SK-N-SH (cell line): Measurements from ENCODE around the gene SETBP1. TPM values are rescaled to one million over a fixed set of nuclear protein-coding genes. Genes with fewer than 3 reads are reported as not detected.

Experiments
- CTCF ChIA-PET: fragments of 300-600, 350-600 bp; formaldehyde crosslinking; extraction: SDS; loops from one replicate; lab custom pipeline; 2021; lab: Yijun Ruan, JAX
- POLR2A ChIA-PET: fragments of 350-600 bp; sonication (Branson Sonifier 250); formaldehyde crosslinking; extraction: SDS; loops from one replicate; lab custom pipeline; 2020; ENCODE audit warnings: antibody characterized with exemption, inconsistent platforms; lab: Yijun Ruan, JAX
- DNase-seq: peaks from one replicate; pipeline ENCODE4 v3.0.0; 2012
- H2AFZ ChIP-seq: fragments of 200-600 bp; sonication (generic); 2 replicates; pipeline ENCODE4 v1.8.1; 2016; ENCODE audit warnings: antibody characterized with exemption, mild to moderate bottlenecking, low read depth
- H3F3A ChIP-seq: fragments of 200-600 bp; sonication (generic); replicated peaks from 2 replicates; pipeline ENCODE3; 2016; ENCODE audit warnings: antibody characterized with exemption, mild to moderate bottlenecking; ENCODE audit not compliant: insufficient read depth
- H3K27ac ChIP-seq, 2 experiments: fragments of 200-500 bp in 1 of 2; fragments of 200-600 bp in 1 of 2; sonication (Bioruptor generic) in 1 of 2; sonication (generic), shearing (Covaris generic) in 1 of 2; 2 replicates each; pipeline versions ENCODE4 v1.5.1 to v1.6.1; 2014 to 2016; ENCODE audit warnings: low read depth in 2 of 2, inconsistent platforms in 1 of 2, low read length in 1 of 2, mild to moderate bottlenecking in 1 of 2, mixed read lengths in 1 of 2
- H3K27me3 ChIP-seq: fragments of 200-600 bp; sonication (generic), shearing (Covaris generic); 2 replicates; pipeline ENCODE4 v1.6.1; 2016; ENCODE audit warnings: mixed run types; ENCODE audit not compliant: insufficient read depth
- H3K36me3 ChIP-seq, 2 experiments: fragments of 200-500 bp in 1 of 2; fragments of 200-600 bp in 1 of 2; sonication (Bioruptor generic) in 1 of 2; sonication (generic) in 1 of 2; replicated peaks in 1 of 2; 2 replicates each; pipeline versions ENCODE3 to v1.5.1; 2014 to 2016; ENCODE audit warnings: low read length in 1 of 2, mild to moderate bottlenecking in 1 of 2; ENCODE audit not compliant: insufficient read depth in 2 of 2, control insufficient read depth in 1 of 2
- H3K4me1 ChIP-seq, 2 experiments: fragments of 200-500 bp in 1 of 2; fragments of 200-600 bp in 1 of 2; sonication (Bioruptor generic) in 1 of 2; sonication (generic), shearing (Covaris generic) in 1 of 2; 2 replicates each; pipeline versions ENCODE4 v1.5.1 to v1.6.1; 2014 to 2016; ENCODE audit warnings: low read depth in 1 of 2, low read length in 1 of 2, mixed run types in 1 of 2; ENCODE audit not compliant: insufficient read depth in 2 of 2, control insufficient read depth in 1 of 2
- H3K4me2 ChIP-seq: fragments of 200-600 bp; sonication (generic), shearing (Covaris generic); 2 replicates; pipeline ENCODE4 v1.6.1; 2017; ENCODE audit warnings: mixed run types
- H3K4me3 ChIP-seq, 2 experiments: fragments of 200-500 bp in 1 of 2; fragments of 200-600 bp in 1 of 2; sonication (Bioruptor generic) in 1 of 2; sonication (generic), shearing (Covaris generic) in 1 of 2; 2 replicates each; pipeline versions ENCODE4 v1.5.1 to v1.8.1; 2014 to 2016; ENCODE audit warnings: low read depth in 2 of 2, inconsistent platforms in 1 of 2, low read length in 1 of 2, mild to moderate bottlenecking in 1 of 2, mixed read lengths in 1 of 2, moderate library complexity in 1 of 2
- H3K79me2 ChIP-seq: fragments of 200-600 bp; sonication (generic); 2 replicates; pipeline ENCODE4 v1.8.1; 2017; ENCODE audit warnings: mild to moderate bottlenecking; ENCODE audit not compliant: insufficient read depth
- H3K9ac ChIP-seq: fragments of 200-600 bp; sonication (generic); 2 replicates; pipeline ENCODE4 v1.6.1; 2017; ENCODE audit warnings: mixed run types
- H3K9me2 ChIP-seq: fragments of 200-600 bp; sonication (generic); 2 replicates; pipeline ENCODE4 v1.6.1; 2017; ENCODE audit warnings: mixed run types
- H3K9me3 ChIP-seq: fragments of 200-600 bp; sonication (generic); 2 replicates; pipeline ENCODE4 v1.6.1; 2017; ENCODE audit warnings: mixed run types, mild to moderate bottlenecking, moderate library complexity
- H4K20me1 ChIP-seq: fragments of 200-600 bp; sonication (generic); 2 replicates; pipeline ENCODE4 v1.6.1; 2017; ENCODE audit warnings: mild to moderate bottlenecking, mixed run types; ENCODE audit not compliant: insufficient read depth
- EP300 ChIP-seq, 2 experiments: IDR thresholded peaks; 2 replicates each; pipeline versions ENCODE4 v1.4.0 to v1.6.1; 2012; ENCODE audit warnings: borderline replicate concordance in 1 of 2, low read depth in 1 of 2, low read length in 1 of 2
- FOSL2 ChIP-seq: IDR thresholded peaks from 2 replicates; pipeline ENCODE4 v1.4.0; 2012; ENCODE audit warnings: low read depth, mild to moderate bottlenecking, moderate library complexity, borderline replicate concordance
- FOXM1 ChIP-seq: IDR thresholded peaks from 2 replicates; pipeline ENCODE4 v1.4.0; 2012; ENCODE audit warnings: low read depth, mild to moderate bottlenecking
- GATA2 ChIP-seq: sonication (generic); formaldehyde crosslinking; IDR thresholded peaks from 2 replicates; pipeline ENCODE4 v1.5.0; 2020; ENCODE audit warnings: mild to moderate bottlenecking, missing genetic modification reagents
- MEF2A ChIP-seq: IDR thresholded peaks from 2 replicates; pipeline ENCODE4 v1.4.0; 2012; ENCODE audit warnings: low read depth, borderline replicate concordance
- NFIC ChIP-seq: IDR thresholded peaks from 2 replicates; pipeline ENCODE4 v1.4.0; 2012; ENCODE audit warnings: borderline replicate concordance
- POLR2AphosphoS5 ChIP-seq: IDR thresholded peaks from 2 replicates; pipeline ENCODE4 v1.6.1; 2012; ENCODE audit warnings: low read depth, low read length
- RAD21 ChIP-seq: IDR thresholded peaks from 2 replicates; pipeline ENCODE4 v1.6.1; 2012; ENCODE audit warnings: mild to moderate bottlenecking, low read length
- RXRA ChIP-seq: IDR thresholded peaks from 2 replicates; pipeline ENCODE4 v1.4.0; 2012; ENCODE audit warnings: low read depth, mild to moderate bottlenecking, borderline replicate concordance
- USF1 ChIP-seq: IDR thresholded peaks from 2 replicates; pipeline ENCODE4 v1.4.0; 2012; ENCODE audit warnings: low read depth, borderline replicate concordance
- USF2 ChIP-seq: fragments of 150-350 bp; IDR thresholded peaks from 2 replicates; pipeline ENCODE4 v1.6.1; 2017; ENCODE audit warnings: antibody characterized with exemption, low read length, low read depth, borderline replicate concordance
- YY1 ChIP-seq: IDR thresholded peaks from 2 replicates; pipeline ENCODE4 v1.4.0; 2012; ENCODE audit warnings: low read depth, mild to moderate bottlenecking
- WGBS: methylation state at CpG from one replicate; pipeline ENCODE4 v1.1.6; 2017; ENCODE audit warnings: low lambda C conversion rate; 5-methylcytosine and 5-hydroxymethylcytosine counted together
- polyA plus RNA-seq, 3 experiments: library from polyadenylated mRNA; depleted of rRNA; stranded (reverse); fragments of >200 nt; gene quantifications; 2 replicates each; pipeline ENCODE4 v1.2.3, GENCODE V29; 2012
- TF ChIP-seq, protein P1 (sequence below): IDR thresholded peaks from 2 replicates; pipeline ENCODE4 v1.6.1; 2012; ENCODE audit warnings: mild to moderate bottlenecking, low read depth, low read length, moderate library complexity

The SETBP1 gene
- polyA plus RNA-seq, 1 of the 3 experiments (the other 2 are of a cell fraction), result 3.0 TPM

GRCh38 chr18:44715245-44715644 is 34.6 kb downstream of the SETBP1 start:
- H3K36me3 ChIP-seq, result peaks cover 0 to 15% of the 10 kb centered on the region in 2 experiments
- H4K20me1 ChIP-seq, result no peaks in the 10 kb centered on the region
- no peaks in the 10 kb centered on the region for H3K79me2 ChIP-seq
- no peaks in the 10 kb centered on the region for H3K9me3 ChIP-seq
- CTCF ChIA-PET, result interaction anchor here (1.5 kb wide), 1 partner anchor 10 kb away, joined by 3 read pairs; no protein-coding TSS in a partner anchor
- no peaks in the 10 kb centered on the region for H3K9me2 ChIP-seq
- 81% methylated on average over 7 of the region's 7 CpGs for WGBS
- no peak overlapping the region for H3K4me2 ChIP-seq
- peaks cover 0 to 13% of the 10 kb centered on the region in 2 experiments; a peak in 1 of 4 replicates for H3K4me1 ChIP-seq
- no peak for DNase-seq
- no peaks in the 10 kb centered on the region for H3F3A ChIP-seq
- H3K4me3 ChIP-seq, result no peak overlapping the region
- TF ChIP-seq RXRA, result no peak
- TF ChIP-seq USF1, result no peak
- TF ChIP-seq NFIC, result no peak
- H3K27me3 ChIP-seq, result no peaks in the 10 kb centered on the region
- no peak overlapping the region for H3K9ac ChIP-seq
- H3K27ac ChIP-seq, result no peak overlapping the region
- H2AFZ ChIP-seq, result no peak overlapping the region
- POLR2A ChIA-PET, result no interaction called here

DNA sequence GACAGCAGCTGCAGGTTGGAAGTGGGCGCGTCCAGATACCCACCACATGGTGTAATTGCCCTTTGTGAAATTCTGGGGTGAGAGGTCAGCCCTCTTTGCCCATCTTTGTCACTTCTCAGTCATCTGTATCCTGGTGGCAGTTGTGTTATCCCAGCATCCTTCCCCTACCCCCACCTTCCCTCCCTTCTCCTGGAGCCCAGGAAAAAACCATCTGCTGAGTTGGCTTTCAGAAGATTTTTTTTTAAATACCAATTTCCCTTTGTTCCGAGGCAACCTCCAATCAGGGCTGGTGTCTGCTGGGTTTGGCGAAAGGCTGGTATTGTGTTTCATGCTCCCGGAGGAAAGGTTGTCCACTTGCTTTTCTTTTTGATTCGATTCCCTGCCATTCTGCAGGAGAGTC is 35.2 kb downstream of the SETBP1 start:
- no peaks in the 10 kb centered on the region for H3K9me2 ChIP-seq
- H3K9me3 ChIP-seq, result no peaks in the 10 kb centered on the region
- H3F3A ChIP-seq, result no peaks in the 10 kb centered on the region
- POLR2A ChIA-PET, result no interaction called here
- no peak overlapping the region for H3K4me3 ChIP-seq
- H3K9ac ChIP-seq, result no peak overlapping the region
- H3K79me2 ChIP-seq, result no peaks in the 10 kb centered on the region
- no peak overlapping the region for H2AFZ ChIP-seq
- no peak overlapping the region for H3K4me2 ChIP-seq
- DNase-seq, result no peak
- no peak overlapping the region for H3K27ac ChIP-seq
- CTCF ChIA-PET, result interaction anchor here (1.5 kb wide), 1 partner anchor 11 kb away, joined by 3 read pairs; no protein-coding TSS in a partner anchor
- 92% methylated on average over 6 of the region's 6 CpGs for WGBS
- no peak for TF ChIP-seq FOXM1
- TF ChIP-seq RAD21, result no peak
- TF ChIP-seq USF2, result no peak
- no peak for TF ChIP-seq GATA2
- TF ChIP-seq POLR2AphosphoS5, result no peak
- TF ChIP-seq EP300 (IDR thresholded peaks at IDR 0.05; ENCODE audit: borderline replicate concordance in 1 of 2, low read depth in 1 of 2, low read length in 1 of 2), result no peak
- no peak for TF ChIP-seq YY1
- no peak for TF ChIP-seq FOSL2
- no peak for TF ChIP-seq MEF2A
- TF ChIP-seq, protein P1, sequence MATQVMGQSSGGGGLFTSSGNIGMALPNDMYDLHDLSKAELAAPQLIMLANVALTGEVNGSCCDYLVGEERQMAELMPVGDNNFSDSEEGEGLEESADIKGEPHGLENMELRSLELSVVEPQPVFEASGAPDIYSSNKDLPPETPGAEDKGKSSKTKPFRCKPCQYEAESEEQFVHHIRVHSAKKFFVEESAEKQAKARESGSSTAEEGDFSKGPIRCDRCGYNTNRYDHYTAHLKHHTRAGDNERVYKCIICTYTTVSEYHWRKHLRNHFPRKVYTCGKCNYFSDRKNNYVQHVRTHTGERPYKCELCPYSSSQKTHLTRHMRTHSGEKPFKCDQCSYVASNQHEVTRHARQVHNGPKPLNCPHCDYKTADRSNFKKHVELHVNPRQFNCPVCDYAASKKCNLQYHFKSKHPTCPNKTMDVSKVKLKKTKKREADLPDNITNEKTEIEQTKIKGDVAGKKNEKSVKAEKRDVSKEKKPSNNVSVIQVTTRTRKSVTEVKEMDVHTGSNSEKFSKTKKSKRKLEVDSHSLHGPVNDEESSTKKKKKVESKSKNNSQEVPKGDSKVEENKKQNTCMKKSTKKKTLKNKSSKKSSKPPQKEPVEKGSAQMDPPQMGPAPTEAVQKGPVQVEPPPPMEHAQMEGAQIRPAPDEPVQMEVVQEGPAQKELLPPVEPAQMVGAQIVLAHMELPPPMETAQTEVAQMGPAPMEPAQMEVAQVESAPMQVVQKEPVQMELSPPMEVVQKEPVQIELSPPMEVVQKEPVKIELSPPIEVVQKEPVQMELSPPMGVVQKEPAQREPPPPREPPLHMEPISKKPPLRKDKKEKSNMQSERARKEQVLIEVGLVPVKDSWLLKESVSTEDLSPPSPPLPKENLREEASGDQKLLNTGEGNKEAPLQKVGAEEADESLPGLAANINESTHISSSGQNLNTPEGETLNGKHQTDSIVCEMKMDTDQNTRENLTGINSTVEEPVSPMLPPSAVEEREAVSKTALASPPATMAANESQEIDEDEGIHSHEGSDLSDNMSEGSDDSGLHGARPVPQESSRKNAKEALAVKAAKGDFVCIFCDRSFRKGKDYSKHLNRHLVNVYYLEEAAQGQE, result no peak
- no peaks in the 10 kb centered on the region for H3K27me3 ChIP-seq
- peaks cover 0 to 13% of the 10 kb centered on the region in 2 experiments; a peak in 1 of 4 replicates for H3K4me1 ChIP-seq
- peaks cover 0 to 15% of the 10 kb centered on the region in 2 experiments for H3K36me3 ChIP-seq
- H4K20me1 ChIP-seq, result no peaks in the 10 kb centered on the region
